Measurements from ENCODE around the gene RBM41. TPM values are rescaled to one million over a fixed set of nuclear protein-coding genes. Genes with fewer than 3 reads are reported as not detected.
"Not testable (repeated sequence)": the region's sequence is repeated elsewhere in the genome, so short reads cannot be mapped to it uniquely, and the experiment has no call there.

The RBM41 gene
- 7.2 and 9.6 TPM in 2 replicates for polyA plus RNA-seq (2011; rRNA removed)
- 5.2 and 12.3 TPM in 2 replicates for polyA minus RNA-seq (2011; rRNA and poly(A)+ RNA removed)

GRCh38 chrX:107118322-107119147 is at the start of gene RBM41:
Gene RBM41, minus strand, starts transcription at chrX:107118822. Its CDS starts 49 bp downstream, at chrX:107118773.
- POLR2A ChIA-PET, result no interaction called here
- CTCF ChIA-PET, result interaction anchor here (0.8 kb wide), 1 partner anchor 224 kb away, joined by 3 read pairs; no protein-coding TSS in a partner anchor

GRCh38 chrX:107168257-107168656 is 49.6 kb upstream of the RBM41 start:
- DNase-seq (ENCODE audit: low read depth, low spot score), result no peak
- no peaks in the 10 kb centered on the region for H3K27me3 ChIP-seq (ENCODE audit: control insufficient read depth, insufficient read depth, low read length)
- H3K27ac ChIP-seq (ENCODE audit: low read depth, low read length), result no peak overlapping the region
- H3K9me3 ChIP-seq (ENCODE audit: control insufficient read depth, insufficient read depth, low read length), result no peaks in the 10 kb centered on the region
- TF ChIP-seq, protein P1, sequence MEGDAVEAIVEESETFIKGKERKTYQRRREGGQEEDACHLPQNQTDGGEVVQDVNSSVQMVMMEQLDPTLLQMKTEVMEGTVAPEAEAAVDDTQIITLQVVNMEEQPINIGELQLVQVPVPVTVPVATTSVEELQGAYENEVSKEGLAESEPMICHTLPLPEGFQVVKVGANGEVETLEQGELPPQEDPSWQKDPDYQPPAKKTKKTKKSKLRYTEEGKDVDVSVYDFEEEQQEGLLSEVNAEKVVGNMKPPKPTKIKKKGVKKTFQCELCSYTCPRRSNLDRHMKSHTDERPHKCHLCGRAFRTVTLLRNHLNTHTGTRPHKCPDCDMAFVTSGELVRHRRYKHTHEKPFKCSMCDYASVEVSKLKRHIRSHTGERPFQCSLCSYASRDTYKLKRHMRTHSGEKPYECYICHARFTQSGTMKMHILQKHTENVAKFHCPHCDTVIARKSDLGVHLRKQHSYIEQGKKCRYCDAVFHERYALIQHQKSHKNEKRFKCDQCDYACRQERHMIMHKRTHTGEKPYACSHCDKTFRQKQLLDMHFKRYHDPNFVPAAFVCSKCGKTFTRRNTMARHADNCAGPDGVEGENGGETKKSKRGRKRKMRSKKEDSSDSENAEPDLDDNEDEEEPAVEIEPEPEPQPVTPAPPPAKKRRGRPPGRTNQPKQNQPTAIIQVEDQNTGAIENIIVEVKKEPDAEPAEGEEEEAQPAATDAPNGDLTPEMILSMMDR (IDR thresholded peaks at IDR 0.05; ENCODE audit: low read depth, low read length), result no peak
- POLR2A ChIA-PET, result no interaction called here
- H3K4me3 ChIP-seq (ENCODE audit: low read depth, low read length), result no peak overlapping the region
- CTCF ChIA-PET, result no interaction called here

More at GRCh38 chrX:107118322-107119147, at the start of gene RBM41:
- H3K4me3 ChIP-seq (ENCODE audit: low read depth, low read length), result peak within 1 kb of the TSS; percentile 65
- DNase-seq (ENCODE audit: low read depth, low spot score), result peak; percentile 1
- no peaks in the 10 kb centered on the region for H3K27me3 ChIP-seq (ENCODE audit: control insufficient read depth, insufficient read depth, low read length)
- H3K9me3 ChIP-seq (ENCODE audit: control insufficient read depth, insufficient read depth, low read length), result no peaks in the 10 kb centered on the region
- TF ChIP-seq, protein P1 (IDR thresholded peaks at IDR 0.05; ENCODE audit: low read depth, low read length), result no peak
- peak within 1 kb of the TSS; percentile 11 for H3K27ac ChIP-seq (ENCODE audit: low read depth, low read length)

GRCh38 chrX:107167163-107167921 is 48.7 kb upstream of the RBM41 start:
- ChIA-PET POLR2A (no interaction called here), CTCF (no interaction called here)

GRCh38 chrX:107157618-107158017 is 39.0 kb upstream of the RBM41 start:
- POLR2A ChIA-PET; H3K9me3 ChIP-seq (ENCODE audit: control insufficient read depth, insufficient read depth, low read length); DNase-seq (ENCODE audit: low read depth, low spot score); H3K27ac ChIP-seq (ENCODE audit: low read depth, low read length); H3K27me3 ChIP-seq (ENCODE audit: control insufficient read depth, insufficient read depth, low read length); H3K4me3 ChIP-seq (ENCODE audit: low read depth, low read length); CTCF ChIA-PET: not testable (repeated sequence)

More at GRCh38 chrX:107167163-107167921, 48.7 kb upstream of the RBM41 start:
- Histone ChIP-seq H3K27me3 (ENCODE audit: control insufficient read depth, insufficient read depth, low read length) (no peaks in the 10 kb centered on the region), H3K4me3 (ENCODE audit: low read depth, low read length) (no peak overlapping the region), H3K27ac (ENCODE audit: low read depth, low read length) (no peak overlapping the region), H3K9me3 (ENCODE audit: control insufficient read depth, insufficient read depth, low read length) (no peaks in the 10 kb centered on the region)
- TF ChIP-seq, protein P1 (IDR thresholded peaks at IDR 0.05; ENCODE audit: low read depth, low read length), result no peak
- no peak for DNase-seq (ENCODE audit: low read depth, low spot score)

DNA sequence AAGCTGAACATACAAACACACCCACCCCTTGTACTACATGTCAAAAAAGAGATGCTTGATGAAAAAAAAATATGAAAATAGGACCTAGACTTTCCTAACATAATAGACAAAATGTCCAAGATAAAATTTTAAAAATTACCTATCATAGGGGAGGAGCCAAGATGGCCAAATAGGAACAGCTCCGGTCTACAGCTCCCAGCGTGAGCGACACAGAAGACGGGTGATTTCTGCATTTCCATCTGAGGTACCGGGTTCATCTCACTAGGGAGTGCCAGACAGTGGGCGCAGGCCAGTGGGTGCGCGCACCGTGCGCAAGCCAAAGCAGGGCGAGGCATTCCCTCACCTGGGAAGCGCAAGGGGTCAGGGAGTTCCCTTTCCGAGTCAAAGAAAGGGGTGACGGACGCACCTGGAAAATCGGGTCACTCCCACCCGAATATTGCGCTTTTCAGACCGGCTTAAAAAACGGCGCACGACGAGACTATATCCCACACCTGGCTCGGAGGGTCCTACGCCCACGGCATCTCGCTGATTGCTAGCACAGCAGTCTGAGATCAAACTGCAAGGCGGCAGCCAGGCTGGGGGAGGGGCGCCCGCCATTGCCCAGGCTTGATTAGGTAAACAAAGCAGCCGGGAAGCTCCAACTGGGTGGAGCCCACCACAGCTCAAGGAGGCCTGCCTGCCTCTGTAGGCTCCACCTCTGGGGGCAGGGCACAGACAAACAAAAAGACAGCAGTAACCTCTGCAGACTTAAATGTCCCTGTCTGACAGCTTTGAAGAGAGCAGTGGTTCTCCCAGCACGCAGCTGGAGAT is 37.2 kb upstream of the RBM41 start:
- CTCF ChIA-PET; DNase-seq (ENCODE audit: low read depth, low spot score); H3K27me3 ChIP-seq (ENCODE audit: control insufficient read depth, insufficient read depth, low read length); H3K4me3 ChIP-seq (ENCODE audit: low read depth, low read length); POLR2A ChIA-PET; H3K9me3 ChIP-seq (ENCODE audit: control insufficient read depth, insufficient read depth, low read length); H3K27ac ChIP-seq (ENCODE audit: low read depth, low read length): not testable (repeated sequence)
